Tibial artery (tissue), 4 donors: ENCODE data around the gene CDH4.

ENCODE experiments used
- DNase-seq, 2 donors: peaks; one replicate each; pipeline ENCODE4 v3.0.0-alpha.2; 2019
- H3K27ac ChIP-seq, 2 donors: fragments of 200-600 bp; sonication (generic) in 1 of 2; 1 replicate in 1 of 2; 2 replicates in 1 of 2; pipeline ENCODE4 v1.5.1; 2018 to 2019; ENCODE audit warnings: mild to moderate bottlenecking in 1 of 2
- H3K27me3 ChIP-seq, 2 donors: fragments of 200-600 bp; sonication (generic) in 1 of 2; one replicate each; pipeline versions ENCODE4 v1.5.1 to v1.6.0; 2016 to 2019
- H3K36me3 ChIP-seq, 3 donors: fragments of 200-600 bp; sonication (generic) in 2 of 3; one replicate each; pipeline ENCODE4 v1.5.1; 2016 to 2019; ENCODE audit warnings: mild to moderate bottlenecking in 2 of 3
- H3K4me1 ChIP-seq, 4 donors: fragments of 200-600 bp; sonication (generic) in 2 of 4; 1 replicate in 3 of 4; 2 replicates in 1 of 4; pipeline ENCODE4 v1.5.1; 2016 to 2019
- H3K4me3 ChIP-seq, 2 donors: fragments of 200-600 bp; sonication (generic) in 1 of 2; 1 replicate in 1 of 2; 2 replicates in 1 of 2; pipeline ENCODE4 v1.5.1; 2018 to 2019; ENCODE audit warnings: mild to moderate bottlenecking in 2 of 2
- H3K9me3 ChIP-seq, 3 donors: fragments of 200-600 bp; sonication (generic) in 1 of 3; one replicate each; pipeline ENCODE4 v1.5.1; 2016 to 2019
- intact Hi-C: fragments of 100-400 bp; cut with DNase I; formaldehyde crosslinking; loops from one replicate; pipeline ENCODE4 v1.15.0; 2023; ENCODE audit warnings: low total_unique reads
- TF ChIP-seq, protein P1 (sequence below), 2 experiments: fragments of 200-600 bp in 1 of 2; fragments of 450-650 bp in 1 of 2; IDR thresholded peaks; one replicate each; pipeline ENCODE4 v1.5.1; 2017 to 2019; ENCODE audit warnings: antibody characterized with exemption in 2 of 2, mild to moderate bottlenecking in 1 of 2, moderate library complexity in 1 of 2

The CDH4 gene

DNA sequence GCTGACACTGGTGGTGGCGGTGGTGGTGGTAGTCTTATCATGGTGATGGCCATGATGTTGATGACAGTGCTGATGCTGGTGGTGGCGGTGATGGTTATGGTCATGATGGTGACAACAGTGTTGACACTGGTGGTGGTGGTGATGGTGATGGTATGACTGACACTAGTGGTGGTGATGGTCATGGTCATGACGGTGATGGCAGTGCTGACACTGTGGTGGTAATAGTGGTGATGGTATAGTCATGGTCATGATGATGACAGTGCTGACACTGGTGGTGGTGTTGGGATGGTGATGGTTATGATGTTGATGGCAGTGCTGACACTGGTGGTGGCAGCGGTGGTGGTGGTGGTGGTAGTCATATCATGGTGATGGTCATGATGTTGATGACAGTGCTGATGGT lies 205.7 kb downstream of the CDH4 start:
- intact Hi-C loops, result no loop called here
- H3K9me3 ChIP-seq, result no peaks in the 10 kb centered on the region
- no peaks in the 10 kb centered on the region for H3K4me1 ChIP-seq
- H3K27ac ChIP-seq, result no peak overlapping the region
- no peaks in the 10 kb centered on the region for H3K36me3 ChIP-seq
- H3K4me3 ChIP-seq, result no peak overlapping the region
- peaks cover 0 to 9% of the 10 kb centered on the region in 2 donors for H3K27me3 ChIP-seq
- DNase-seq, result no peak
- TF ChIP-seq, protein P1, sequence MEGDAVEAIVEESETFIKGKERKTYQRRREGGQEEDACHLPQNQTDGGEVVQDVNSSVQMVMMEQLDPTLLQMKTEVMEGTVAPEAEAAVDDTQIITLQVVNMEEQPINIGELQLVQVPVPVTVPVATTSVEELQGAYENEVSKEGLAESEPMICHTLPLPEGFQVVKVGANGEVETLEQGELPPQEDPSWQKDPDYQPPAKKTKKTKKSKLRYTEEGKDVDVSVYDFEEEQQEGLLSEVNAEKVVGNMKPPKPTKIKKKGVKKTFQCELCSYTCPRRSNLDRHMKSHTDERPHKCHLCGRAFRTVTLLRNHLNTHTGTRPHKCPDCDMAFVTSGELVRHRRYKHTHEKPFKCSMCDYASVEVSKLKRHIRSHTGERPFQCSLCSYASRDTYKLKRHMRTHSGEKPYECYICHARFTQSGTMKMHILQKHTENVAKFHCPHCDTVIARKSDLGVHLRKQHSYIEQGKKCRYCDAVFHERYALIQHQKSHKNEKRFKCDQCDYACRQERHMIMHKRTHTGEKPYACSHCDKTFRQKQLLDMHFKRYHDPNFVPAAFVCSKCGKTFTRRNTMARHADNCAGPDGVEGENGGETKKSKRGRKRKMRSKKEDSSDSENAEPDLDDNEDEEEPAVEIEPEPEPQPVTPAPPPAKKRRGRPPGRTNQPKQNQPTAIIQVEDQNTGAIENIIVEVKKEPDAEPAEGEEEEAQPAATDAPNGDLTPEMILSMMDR (IDR thresholded peaks at IDR 0.05), result no peak

DNA sequence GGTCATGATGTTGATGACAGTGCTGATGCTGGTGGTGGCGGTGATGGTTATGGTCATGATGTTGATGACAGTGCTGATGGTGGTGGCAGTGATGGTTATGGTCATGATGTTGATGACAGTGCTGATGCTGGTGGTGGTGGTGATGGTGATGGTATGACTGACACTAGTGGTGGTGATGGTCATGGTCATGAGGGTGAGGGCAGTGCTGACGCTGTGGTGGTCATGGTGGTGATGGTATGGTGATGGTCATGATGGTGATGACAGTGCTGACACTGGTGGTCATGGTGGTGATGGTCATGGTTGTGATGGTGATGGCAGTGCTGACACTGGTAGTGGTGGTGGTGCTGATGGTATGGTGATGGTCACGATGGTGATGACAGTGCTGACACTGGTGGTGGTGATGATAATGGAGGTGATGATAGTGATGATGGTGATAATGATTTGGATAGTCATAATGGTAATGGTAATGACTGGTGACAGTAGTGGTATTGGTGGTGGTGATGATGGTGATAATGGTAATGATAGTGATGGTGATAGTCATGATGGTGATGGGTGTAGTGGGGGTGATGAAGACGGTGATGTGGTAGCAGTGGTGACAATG lies 206.2 kb downstream of the CDH4 start:
- no peak overlapping the region for H3K27ac ChIP-seq
- no peak for DNase-seq
- TF ChIP-seq, protein P1 (IDR thresholded peaks at IDR 0.05), result no peak
- no peaks in the 10 kb centered on the region for H3K4me1 ChIP-seq
- H3K9me3 ChIP-seq, result no peaks in the 10 kb centered on the region
- H3K27me3 ChIP-seq, result peaks cover 0 to 9% of the 10 kb centered on the region in 2 donors
- H3K4me3 ChIP-seq, result no peak overlapping the region
- H3K36me3 ChIP-seq, result no peaks in the 10 kb centered on the region
- intact Hi-C loops, result no loop called here

DNA sequence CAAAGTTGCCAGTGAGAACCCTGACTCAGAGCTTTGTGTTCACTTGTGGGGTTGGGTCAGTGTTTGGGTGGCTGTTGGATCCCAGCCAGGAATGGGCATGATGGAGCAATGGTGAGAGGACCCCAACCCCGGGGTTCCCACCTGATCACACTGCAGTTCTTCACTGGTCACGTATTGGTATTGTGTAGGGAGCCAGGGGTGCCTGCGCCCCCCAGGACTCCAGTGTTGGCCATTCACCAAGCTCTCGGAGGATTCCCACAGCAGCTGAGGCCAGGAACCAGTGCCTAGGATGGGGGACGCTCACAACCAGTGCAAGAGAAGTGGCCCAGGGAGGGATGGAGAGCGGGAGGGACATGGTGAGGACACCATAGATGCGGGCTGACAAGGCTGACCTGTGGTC lies 207.2 kb downstream of the CDH4 start:
- DNase-seq, result no peak
- peaks cover 0 to 9% of the 10 kb centered on the region in 2 donors for H3K27me3 ChIP-seq
- no peaks in the 10 kb centered on the region for H3K36me3 ChIP-seq
- TF ChIP-seq, protein P1 (IDR thresholded peaks at IDR 0.05), result no peak
- intact Hi-C loops, result no loop called here
- no peaks in the 10 kb centered on the region for H3K4me1 ChIP-seq
- H3K4me3 ChIP-seq, result no peak overlapping the region
- H3K9me3 ChIP-seq, result no peaks in the 10 kb centered on the region
- H3K27ac ChIP-seq, result no peak overlapping the region

DNA sequence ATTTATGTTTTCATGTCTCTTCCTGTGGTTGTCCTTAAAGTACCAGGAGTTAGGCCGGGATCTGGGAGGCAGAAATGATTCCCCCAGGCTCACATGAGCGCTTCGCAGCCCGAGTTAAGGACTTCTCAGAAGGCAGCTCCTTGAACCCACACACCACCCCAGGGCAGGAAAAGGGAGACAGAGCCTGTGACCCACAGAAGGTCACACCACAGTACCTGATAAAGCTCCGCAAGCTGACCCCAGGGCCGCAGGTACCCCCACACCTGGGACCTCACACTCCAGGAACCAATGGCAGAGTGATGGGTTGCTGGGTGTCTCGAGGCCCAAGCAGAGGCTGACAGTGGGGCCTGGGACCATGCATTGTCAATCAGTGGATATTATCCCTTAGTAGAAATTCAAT lies 207.6 kb downstream of the CDH4 start:
- intact Hi-C loops, result no loop called here
- peaks cover 0 to 7% of the 10 kb centered on the region in 2 donors for H3K27me3 ChIP-seq
- no peaks in the 10 kb centered on the region for H3K4me1 ChIP-seq
- H3K36me3 ChIP-seq, result no peaks in the 10 kb centered on the region
- TF ChIP-seq, protein P1 (IDR thresholded peaks at IDR 0.05), result no peak
- no peak overlapping the region for H3K4me3 ChIP-seq
- H3K9me3 ChIP-seq, result no peaks in the 10 kb centered on the region
- DNase-seq, result no peak
- no peak overlapping the region for H3K27ac ChIP-seq

- no peak overlapping the region for H3K4me3 ChIP-seq
- intact Hi-C loops, result no loop called here
- H3K9me3 ChIP-seq, result no peaks in the 10 kb centered on the region
- TF ChIP-seq, protein P1 (IDR thresholded peaks at IDR 0.05), result no peak
- H3K4me1 ChIP-seq, result no peaks in the 10 kb centered on the region
- no peaks in the 10 kb centered on the region for H3K36me3 ChIP-seq
- H3K27ac ChIP-seq, result no peak overlapping the region
- DNase-seq, result no peak
- H3K27me3 ChIP-seq, result peaks cover 0 to 7% of the 10 kb centered on the region in 2 donors
Observed at GRCh38 chr20:61460261-61461052, 208.4 kb downstream of the CDH4 start.
